CD4-positive, alpha-beta T cell (primary cell): ENCODE measurements around the gene ZNF593. TPM values are rescaled to one million over a fixed set of nuclear protein-coding genes. Genes with fewer than 3 reads are reported as not detected.

ENCODE experiments used
- ATAC-seq: fragments of 200-7000 bp; cut with Tn5 transposase; one replicate; pipeline ENCODE4 v1.10.0; 2022; ENCODE audit warnings: mild to moderate bottlenecking; ENCODE audit not compliant: poor library complexity
- CTCF ChIA-PET: fragments of 350-600 bp; sonication (Branson Sonifier 250); formaldehyde crosslinking; loops from one replicate; lab custom pipeline; 2021; ENCODE audit warnings: antibody characterized with exemption, inconsistent platforms; lab: Charles Lee
- POLR2A ChIA-PET: fragments of 350-600 bp; sonication (Branson Sonifier 250); formaldehyde crosslinking; loops from one replicate; lab custom pipeline; 2021; ENCODE audit warnings: antibody characterized with exemption, inconsistent platforms; lab: Charles Lee
- DNase-seq, 14 experiments: peaks; one replicate each; pipeline ENCODE4 v3.0.0-alpha.2; 2013 to 2020; ENCODE audit warnings: mixed read lengths in 2 of 14
- H3K27ac ChIP-seq, 2 donors: one replicate each; pipeline versions ENCODE4 v1.5.1 to v1.7.0; 2013; ENCODE audit warnings: low read length in 2 of 2, low read depth in 1 of 2, mild to moderate bottlenecking in 1 of 2
- H3K27me3 ChIP-seq, 2 experiments: 1 replicate in 1 of 2; 2 replicates in 1 of 2; pipeline versions ENCODE4 v1.6.1 to v1.7.0; 2013; ENCODE audit warnings: low read length in 2 of 2, control low read depth in 1 of 2, mild to moderate bottlenecking in 1 of 2, moderate library complexity in 1 of 2; ENCODE audit not compliant: insufficient read depth in 2 of 2, control insufficient read depth in 1 of 2
- H3K36me3 ChIP-seq: one replicate; pipeline ENCODE4 v1.6.1; 2013; ENCODE audit warnings: low read length, control low read depth; ENCODE audit not compliant: insufficient read depth
- H3K4me1 ChIP-seq: one replicate; pipeline ENCODE4 v1.6.1; 2013; ENCODE audit warnings: low read length, control low read depth; ENCODE audit not compliant: insufficient read depth
- H3K4me3 ChIP-seq: one replicate; pipeline ENCODE4 v1.5.1; 2013; ENCODE audit warnings: mild to moderate bottlenecking, low read length, moderate library complexity
- H3K9me3 ChIP-seq, 2 experiments: 1 replicate in 1 of 2; 2 replicates in 1 of 2; pipeline versions ENCODE4 v1.6.1 to v1.7.0; 2013; ENCODE audit warnings: low read length in 2 of 2, mild to moderate bottlenecking in 2 of 2, control low read depth in 1 of 2, moderate library complexity in 1 of 2; ENCODE audit not compliant: control insufficient read depth in 1 of 2, insufficient read depth in 1 of 2
- H3K27ac Mint-ChIP-seq: one replicate; pipeline ENCODE4 v1.8.0; 2020; ENCODE audit warnings: mixed read lengths
- H3K27me3 Mint-ChIP-seq: one replicate; pipeline ENCODE4 v1.8.0; 2021; ENCODE audit warnings: mixed read lengths
- H3K36me3 Mint-ChIP-seq: one replicate; pipeline ENCODE4 v1.8.0; 2021; ENCODE audit warnings: low read depth, mixed read lengths
- H3K4me1 Mint-ChIP-seq: one replicate; pipeline ENCODE4 v1.8.0; 2021; ENCODE audit warnings: low read depth, mixed read lengths
- H3K4me3 Mint-ChIP-seq: one replicate; pipeline ENCODE4 v1.8.0; 2020; ENCODE audit warnings: mild to moderate bottlenecking, mixed read lengths
- H3K9me3 Mint-ChIP-seq: one replicate; pipeline ENCODE4 v1.8.0; 2020; ENCODE audit warnings: mixed read lengths
- CTCF ChIP-seq: fragments of 200-600 bp; IDR thresholded peaks from one replicate; pipeline ENCODE4 v1.8.0; 2022; ENCODE audit warnings: antibody characterized with exemption, mild to moderate bottlenecking
- intact Hi-C, 2 experiments: fragments of 100-400 bp; cut with DNase I in 1 of 2; cut with micrococcal nuclease in 1 of 2; formaldehyde crosslinking; loops; one replicate each; pipeline versions ENCODE4 v1.15.1 to v1.9.0; 2023 to 2025; cut with DNase I, micrococcal nuclease
- total RNA-seq, 174 experiments: library from RNA in 2 of 174; stranded (reverse) in 2 of 174; gene quantifications; one replicate each; pipeline ENCODE4 v1.2.3 and lab custom pipeline; 2021 to 2026

ZNF593 gene
- total RNA-seq, 2 experiments from 2014 or later: 5.0 to 6.6 TPM

GRCh38 chr1:26125382-26125781 lies 44.3 kb upstream of the ZNF593 start:
- Histone ChIP-seq H3K4me3 (no peak overlapping the region), H3K4me1 (peaks cover 17% of the 10 kb centered on the region), H3K27ac (no peak overlapping the region), H3K9me3 (no peaks in the 10 kb centered on the region), H3K36me3 (peaks cover 8% of the 10 kb centered on the region), H3K27me3 (no peaks in the 10 kb centered on the region)
- H3K4me1 Mint-ChIP-seq: peaks cover 52% of the 10 kb centered on the region
- no peak for TF ChIP-seq CTCF
- POLR2A ChIA-PET: interaction anchor here (0.7 to 3.2 kb wide), 8 partner anchors 13 to 306 kb away, joined by 3 to 67 read pairs (median 14); partner anchors contain the start of genes DHDDS, PDIK1L and ZNF593
- no peaks in the 10 kb centered on the region for H3K27me3 Mint-ChIP-seq
- intact Hi-C loops: loop anchor here in 1 of 2 experiments (1.0 kb wide), 1 partner anchor 13 kb away; no protein-coding TSS in a partner anchor
- ATAC-seq (no peak), DNase-seq (no peak)
- H3K9me3 Mint-ChIP-seq: no peaks in the 10 kb centered on the region
- CTCF ChIA-PET: interaction anchor here (1.3 to 7.7 kb wide), 3 partner anchors 20 to 230 kb away, joined by 4 to 41 read pairs (median 5); partner anchors contain the start of gene CEP85
- no peak overlapping the region for H3K4me3 Mint-ChIP-seq
- peaks cover 43% of the 10 kb centered on the region for H3K36me3 Mint-ChIP-seq
- peak overlapping the region; percentile 86 for H3K27ac Mint-ChIP-seq

GRCh38 chr1:26125946-26126320 lies 43.8 kb upstream of the ZNF593 start:
- DNase-seq (no peak), ATAC-seq (no peak)
- Histone ChIP-seq H3K36me3 (peaks cover 8% of the 10 kb centered on the region), H3K27me3 (no peaks in the 10 kb centered on the region), H3K9me3 (no peaks in the 10 kb centered on the region), H3K4me3 (no peak overlapping the region), H3K4me1 (peaks cover 17% of the 10 kb centered on the region), H3K27ac (peak overlapping the region; percentile 8 to 47)
- Mint-ChIP-seq H3K27me3 (no peaks in the 10 kb centered on the region), H3K36me3 (peaks cover 38% of the 10 kb centered on the region), H3K4me1 (peaks cover 51% of the 10 kb centered on the region), H3K4me3 (peak overlapping the region; percentile 47), H3K27ac (peak overlapping the region; percentile 86), H3K9me3 (no peaks in the 10 kb centered on the region)
- TF ChIP-seq CTCF: no peak
- ChIA-PET CTCF (interaction anchor here (1.1 to 7.7 kb wide), 9 partner anchors 13 to 230 kb away, joined by 3 to 41 read pairs (median 7); partner anchors contain the start of genes CEP85, PDIK1L and ZNF593), POLR2A (interaction anchor here (0.7 to 3.2 kb wide), 13 partner anchors 11 to 733 kb away, joined by 3 to 67 read pairs (median 9); partner anchors contain the start of genes CEP85, DHDDS, PDIK1L and ZNF593)
- intact Hi-C loops: loop anchor here (1.0 kb wide), 4 partner anchors 14 to 21 kb away; partner anchors contain the start of gene PDIK1L (in 1 of the 2)

- Histone ChIP-seq H3K36me3 (peaks cover 8% of the 10 kb centered on the region), H3K27me3 (no peaks in the 10 kb centered on the region), H3K9me3 (no peaks in the 10 kb centered on the region), H3K4me1 (peaks cover 17% of the 10 kb centered on the region), H3K4me3 (peak overlapping the region; percentile 42), H3K27ac (peak overlapping the region; percentile 8 to 47)
- Mint-ChIP-seq H3K4me1 (peaks cover 51% of the 10 kb centered on the region), H3K27me3 (no peaks in the 10 kb centered on the region), H3K4me3 (peak overlapping the region; percentile 47), H3K9me3 (no peaks in the 10 kb centered on the region), H3K36me3 (peaks cover 35% of the 10 kb centered on the region), H3K27ac (peak overlapping the region; percentile 86)
- ChIA-PET CTCF (interaction anchor here (1.1 to 7.7 kb wide), 11 partner anchors 13 to 231 kb away, joined by 3 to 41 read pairs (median 7); partner anchors contain the start of genes CEP85, PDIK1L and ZNF593), POLR2A (interaction anchor here (0.7 to 3.2 kb wide), 19 partner anchors 11 to 1536 kb away, joined by 3 to 67 read pairs (median 4); partner anchors contain the start of genes CEP85, DHDDS, PDIK1L and ZNF593)
- intact Hi-C loops: loop anchor here in 1 of 2 experiments (1.0 kb wide), 3 partner anchors 15 to 21 kb away; partner anchors contain the start of gene PDIK1L
- no peak for TF ChIP-seq CTCF
- ATAC-seq (peak; percentile 98), DNase-seq (peak; percentile 23 to 95 (median 38))
Measured at GRCh38 chr1:26126321-26127084, 43.2 kb upstream of the ZNF593 start.
